MV-4-11 (cell line): ENCODE measurements around the gene IL11RA.
"Not testable (repeated sequence)": the region's sequence is repeated elsewhere in the genome, so short reads cannot be mapped to it uniquely, and the experiment has no call there.

Experiments
- DNase-seq: peaks from one replicate; lab custom pipeline; 2025; lab: John Stamatoyannopoulos, UW

The IL11RA gene

GRCh38 chr9:34629491-34629808 lies 22.5 kb upstream of the IL11RA start:
- DNase-seq: no peak

GRCh38 chr9:34630402-34631154 lies 21.4 kb upstream of the IL11RA start:
- no peak for DNase-seq

- no peak for DNase-seq
Measured at GRCh38 chr9:34633166-34633565, 18.8 kb upstream of the IL11RA start.

- DNase-seq: peak; percentile 67
Measured at GRCh38 chr9:34633851-34634550, 18.0 kb upstream of the IL11RA start.

DNA sequence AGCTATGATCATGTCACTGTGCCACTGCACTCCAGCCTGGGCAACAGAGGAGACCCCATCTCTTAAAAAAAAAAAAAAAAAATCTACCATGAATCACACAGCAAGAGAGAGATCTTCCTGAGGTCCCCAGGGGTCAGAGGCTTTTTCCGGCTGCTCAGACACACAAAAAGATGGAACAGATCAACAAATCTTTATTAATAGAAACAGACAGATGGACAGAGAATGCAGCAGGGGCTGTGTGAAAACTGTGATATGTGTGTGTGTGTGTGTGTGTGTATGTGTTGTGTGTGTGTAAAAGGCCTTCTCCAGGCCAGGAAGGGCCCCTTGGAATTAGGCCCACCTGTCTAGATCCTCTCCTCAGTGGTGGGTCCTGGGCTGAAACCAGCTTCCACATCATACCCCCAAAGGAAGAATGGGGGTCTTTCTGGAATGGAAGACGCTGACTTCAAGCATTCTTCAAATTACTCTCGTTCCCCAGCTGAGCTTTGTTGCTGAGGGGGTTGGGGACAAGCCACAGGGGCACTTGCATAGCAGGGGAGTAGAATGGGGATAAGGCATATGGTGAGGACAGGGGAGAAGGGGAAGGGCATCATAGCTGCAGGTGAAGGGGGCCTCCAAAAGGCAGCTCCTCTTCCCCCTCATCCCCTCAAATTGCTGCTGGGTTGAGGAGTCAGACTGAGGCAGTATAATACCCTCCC lies 17.3 kb upstream of the IL11RA start:
- DNase-seq: no peak

DNA sequence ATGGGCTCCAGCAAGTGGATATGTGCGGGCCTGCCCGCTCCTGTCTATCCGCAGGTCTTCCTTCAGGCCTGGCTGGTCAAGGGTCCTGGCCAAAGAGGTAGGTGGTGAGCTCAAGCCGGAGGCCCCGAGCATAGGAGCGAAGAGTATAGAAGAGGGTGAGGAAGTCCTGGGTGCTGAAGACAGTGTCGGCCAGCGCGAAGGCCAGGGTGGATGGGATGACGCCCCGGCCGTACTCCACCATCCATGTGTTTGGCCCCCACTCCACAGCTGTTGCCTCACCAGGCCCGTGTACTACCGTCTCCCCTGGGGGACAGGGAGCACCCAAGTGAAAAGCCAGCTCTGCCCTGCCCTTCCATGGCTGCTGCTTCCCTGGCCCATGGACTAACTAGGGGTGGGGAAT lies 16.4 kb upstream of the IL11RA start:
- no peak for DNase-seq

GRCh38 chr9:34636791-34637355 lies 15.1 kb upstream of the IL11RA start:
- no peak for DNase-seq

DNA sequence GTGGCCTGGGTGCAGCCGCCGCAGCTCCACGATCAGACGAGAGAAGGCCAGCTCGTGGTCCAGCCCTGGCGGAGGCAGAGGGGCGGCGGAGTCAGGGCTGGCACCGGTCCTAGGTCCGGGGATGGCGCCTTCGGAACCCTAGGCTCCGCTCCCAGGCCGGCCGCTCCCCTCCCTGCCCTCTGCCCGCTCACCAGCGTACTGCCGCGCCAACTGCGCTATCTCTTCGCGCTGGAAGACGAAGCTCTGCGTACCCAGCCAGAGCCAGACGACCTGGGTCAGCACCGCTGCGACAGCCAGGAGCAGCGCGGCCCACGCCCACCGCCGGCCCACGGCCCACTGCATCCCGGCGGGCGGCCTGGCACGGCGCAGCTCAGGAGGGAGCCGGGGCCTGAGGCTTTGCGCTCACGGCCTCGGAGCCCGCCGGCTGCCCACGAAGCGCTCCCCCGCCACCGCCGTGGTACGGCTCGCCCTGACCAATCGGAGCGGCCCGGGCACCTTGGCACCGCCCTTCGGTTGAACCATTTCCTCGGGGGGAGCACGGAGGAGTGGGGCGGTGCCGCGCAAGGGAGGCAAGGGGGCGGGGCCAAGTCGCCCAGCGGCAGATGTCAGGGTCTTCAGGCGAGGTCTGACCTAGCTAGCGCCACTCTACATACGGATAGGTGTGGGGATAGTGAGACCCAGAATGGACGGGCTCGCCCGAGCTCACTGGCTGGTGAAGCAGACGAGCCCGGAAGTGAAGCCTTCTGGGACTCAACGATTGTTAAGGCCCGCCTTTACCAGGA lies 14.4 kb upstream of the IL11RA start, which contains the start of gene SIGMAR1:
Gene SIGMAR1 (minus strand): TSS at position 432 of the 782 bp plus-strand sequence. CDS start 90 bp downstream, at position 342.
- peak; percentile 84 for DNase-seq

GRCh38 chr9:34638138-34638445 lies 13.9 kb upstream of the IL11RA start:
- DNase-seq: no peak

DNA sequence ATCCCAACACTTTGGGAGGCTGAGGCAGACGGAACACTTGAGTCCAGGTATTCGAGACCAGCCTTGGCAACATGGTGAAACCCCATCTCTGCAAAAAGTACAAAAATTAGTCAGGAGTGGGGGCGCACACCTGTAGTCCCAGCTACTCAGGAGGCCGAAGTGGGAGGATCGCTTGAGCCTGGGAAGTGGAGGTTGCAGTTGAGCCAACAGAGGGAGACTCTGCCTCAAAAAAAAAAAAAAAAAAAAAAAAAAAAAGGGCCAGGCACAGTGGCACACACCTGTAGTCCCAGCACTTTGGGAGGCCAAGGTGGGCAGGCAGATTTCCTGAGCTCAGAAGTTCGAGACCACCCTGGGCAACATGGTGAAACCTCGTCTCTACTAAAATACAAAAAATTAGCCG lies 12.7 kb upstream of the IL11RA start:
- DNase-seq: not testable (repeated sequence)

DNA sequence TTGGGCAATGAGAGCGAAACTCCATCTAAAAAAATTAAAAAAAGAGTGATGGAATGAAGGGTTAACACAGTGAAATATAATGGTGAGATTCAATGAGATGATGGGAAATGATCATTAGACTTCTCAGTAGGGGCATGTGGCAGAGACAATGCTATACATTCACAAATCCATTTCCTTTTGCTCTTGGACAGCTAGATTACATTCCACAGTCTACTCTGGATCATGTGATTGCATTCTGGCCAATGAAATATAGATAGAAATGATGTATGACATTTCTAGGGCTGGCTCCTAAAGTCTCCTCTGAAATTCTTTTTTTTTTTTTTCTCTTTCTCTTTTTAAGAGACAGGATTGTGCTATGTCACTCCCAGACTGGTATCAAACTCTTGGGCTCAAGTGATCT lies 9.3 kb upstream of the IL11RA start:
- no peak for DNase-seq

GRCh38 chr9:34644766-34645314 lies 7.1 kb upstream of the IL11RA start:
- no peak for DNase-seq

DNA sequence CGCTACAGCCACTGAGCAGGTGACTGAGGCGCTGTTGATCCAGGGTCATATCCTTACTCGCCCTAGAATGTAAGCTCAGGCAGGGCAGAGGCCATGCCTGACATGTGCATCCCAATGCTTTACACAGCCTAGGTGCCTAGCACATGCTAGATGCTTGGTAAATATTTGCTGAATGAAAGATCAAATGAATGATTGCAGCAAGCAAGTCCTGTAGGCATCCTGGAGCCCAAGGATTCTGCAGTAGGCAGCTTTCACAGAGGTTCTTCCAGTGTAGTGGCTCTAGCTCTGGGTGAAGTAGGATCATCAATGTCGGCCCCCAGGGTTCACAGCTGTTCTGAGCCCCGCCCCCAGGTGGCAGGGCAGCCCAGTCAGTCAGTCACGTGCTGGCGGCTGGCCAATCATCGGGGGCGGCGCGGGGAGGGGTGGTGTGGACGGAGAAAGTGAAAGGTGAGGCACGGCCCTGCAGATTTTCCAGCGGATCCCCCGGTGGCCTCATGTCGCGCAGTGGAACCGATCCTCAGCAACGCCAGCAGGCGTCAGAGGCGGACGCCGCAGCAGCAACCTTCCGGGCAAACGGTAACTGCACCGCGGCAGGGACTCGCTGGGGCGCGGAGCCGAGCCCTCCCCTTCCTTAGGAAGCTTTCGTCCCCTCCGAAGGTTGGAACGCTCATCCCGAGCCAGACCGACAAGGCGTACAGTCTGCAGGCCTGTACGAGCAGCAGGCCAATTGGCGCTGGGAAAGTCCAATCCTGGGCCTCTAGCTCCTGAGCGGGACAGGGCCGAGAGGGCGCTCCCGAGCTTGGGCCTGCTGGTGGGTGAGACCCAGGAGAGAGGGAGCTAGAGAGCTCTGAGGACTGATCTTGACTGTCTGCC lies 5.5 kb upstream of the IL11RA start, which contains the start of gene GALT:
Gene GALT (plus strand): TSS at position 465 of the 873 bp plus-strand sequence. CDS start 30 bp downstream, at position 495.
- peak; percentile 81 for DNase-seq

GRCh38 chr9:34647084-34647403 lies 4.9 kb upstream of the IL11RA start:
- DNase-seq: no peak

DNA sequence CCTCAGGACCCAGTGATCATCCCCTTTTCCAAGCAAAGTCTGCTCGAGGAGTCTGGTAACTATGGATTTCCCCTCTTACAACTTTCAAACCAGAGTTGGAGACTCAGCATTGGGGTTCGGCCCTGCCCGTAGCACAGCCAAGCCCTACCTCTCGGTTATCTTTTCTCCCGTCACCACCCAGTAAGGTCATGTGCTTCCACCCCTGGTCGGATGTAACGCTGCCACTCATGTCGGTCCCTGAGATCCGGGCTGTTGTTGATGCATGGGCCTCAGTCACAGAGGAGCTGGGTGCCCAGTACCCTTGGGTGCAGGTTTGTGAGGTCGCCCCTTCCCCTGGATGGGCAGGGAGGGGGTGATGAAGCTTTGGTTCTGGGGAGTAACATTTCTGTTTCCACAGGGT lies 4.3 kb upstream of the IL11RA start:
- DNase-seq: no peak

- no peak for DNase-seq
Measured at GRCh38 chr9:34648673-34649072, 3.3 kb upstream of the IL11RA start.

GRCh38 chr9:34650816-34651215 lies 1.2 kb upstream of the IL11RA start:
- DNase-seq: no peak

DNA sequence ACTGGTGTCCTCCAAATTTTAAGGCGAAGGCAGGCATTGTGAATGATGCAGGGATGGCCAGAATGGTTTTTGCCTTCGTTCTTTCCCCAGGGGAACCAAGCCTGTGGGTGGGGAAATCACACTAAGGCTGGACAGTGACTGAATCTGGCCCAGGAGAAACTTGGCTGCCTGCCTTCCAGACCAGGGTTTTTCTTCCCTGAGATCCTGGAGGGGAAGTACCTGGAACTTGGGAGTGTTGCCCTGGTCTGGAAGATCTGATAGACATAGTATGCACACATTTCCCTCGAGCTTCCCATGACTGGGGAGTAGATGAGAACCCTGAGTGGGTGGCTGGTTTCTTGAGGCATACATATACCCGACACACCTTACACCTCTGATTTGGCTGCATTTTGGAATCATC lies 664 bp upstream of the IL11RA start:
- no peak for DNase-seq

DNA sequence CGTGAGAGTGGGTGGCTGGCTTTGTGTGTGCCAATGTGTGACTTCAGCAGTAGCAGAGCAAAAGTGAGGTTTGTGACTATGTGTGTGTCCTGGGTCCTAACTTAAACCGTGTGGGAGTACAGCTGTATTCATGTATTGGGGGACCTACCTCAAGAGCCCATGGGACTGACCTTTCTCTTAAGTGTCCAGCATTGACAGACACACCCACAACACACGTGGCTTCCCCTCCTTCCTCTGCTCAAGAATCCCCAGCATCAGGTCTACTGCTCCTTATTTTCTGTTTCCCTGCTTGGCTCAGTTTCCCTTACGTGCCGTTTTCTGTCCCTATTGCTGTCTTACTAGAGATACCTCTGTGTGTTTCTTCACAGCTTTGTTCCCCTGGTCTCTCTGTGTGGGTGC lies 616 bp downstream of the IL11RA start:
- no peak for DNase-seq

- no peak for DNase-seq
Measured at GRCh38 chr9:34653151-34654072, 1.4 kb downstream of the IL11RA start.
